GM23338 (cell line): ENCODE measurements around the gene RET. TPM values are rescaled to one million over a fixed set of nuclear protein-coding genes. Genes with fewer than 3 reads are reported as not detected.

Experiments
- ATAC-seq: fragments of 200-7000 bp; cut with Tn5 transposase; 3 replicates; pipeline ENCODE4 v1.9.1; 2020
- DNase-seq: peaks from one replicate; pipeline ENCODE4 v3.0.0-alpha.2; 2015; ENCODE audit warnings: low spot score
- H2AFZ ChIP-seq: fragments of 200-600 bp; sonication (generic); 2 replicates; pipeline ENCODE4 v1.8.0; 2016; ENCODE audit warnings: antibody characterized with exemption, mild to moderate bottlenecking, moderate library complexity
- H3F3A ChIP-seq: fragments of 200-600 bp; sonication (generic); replicated peaks from 2 replicates; pipeline ENCODE4 v1.8.0; 2017; ENCODE audit warnings: antibody characterized with exemption, mixed run types, low read depth
- H3K27ac ChIP-seq: fragments of 200-600 bp; sonication (generic); 2 replicates; pipeline ENCODE4 v1.6.1; 2016; ENCODE audit warnings: low read depth
- H3K27me3 ChIP-seq: fragments of 200-600 bp; sonication (generic); 2 replicates; pipeline ENCODE4 v1.8.0; 2016; ENCODE audit warnings: mild to moderate bottlenecking, mixed run types, moderate library complexity; ENCODE audit not compliant: insufficient read depth
- H3K36me3 ChIP-seq: fragments of 200-600 bp; sonication (generic); 2 replicates; pipeline ENCODE4 v1.8.0; 2016; ENCODE audit warnings: mild to moderate bottlenecking; ENCODE audit not compliant: insufficient read depth
- H3K4me1 ChIP-seq: fragments of 200-600 bp; sonication (generic); 2 replicates; pipeline ENCODE4 v1.8.0; 2016; ENCODE audit warnings: mild to moderate bottlenecking, moderate library complexity; ENCODE audit not compliant: insufficient read depth
- H3K4me2 ChIP-seq: fragments of 200-600 bp; sonication (generic); 2 replicates; pipeline ENCODE4 v1.7.1; 2017; ENCODE audit warnings: mixed run types
- H3K4me3 ChIP-seq: fragments of 200-600 bp; sonication (generic); 2 replicates; pipeline ENCODE4 v1.6.1; 2016; ENCODE audit warnings: mixed run types
- H3K79me2 ChIP-seq: fragments of 200-600 bp; sonication (generic); replicated peaks from 2 replicates; pipeline ENCODE4 v1.8.0; 2017; ENCODE audit warnings: mild to moderate bottlenecking; ENCODE audit not compliant: insufficient read depth
- H3K9me2 ChIP-seq: fragments of 200-600 bp; sonication (generic); 2 replicates; pipeline ENCODE4 v1.8.0; 2017; ENCODE audit not compliant: insufficient read depth
- H4K20me1 ChIP-seq: fragments of 200-600 bp; sonication (generic); replicated peaks from 2 replicates; pipeline ENCODE4 v1.8.0; 2017; ENCODE audit warnings: mild to moderate bottlenecking; ENCODE audit not compliant: insufficient read depth
- H3K27ac Mint-ChIP-seq: 2 replicates; pipeline ENCODE4 v1.8.0; 2020; ENCODE audit warnings: inconsistent platforms, mild to moderate bottlenecking, moderate library complexity, mixed read lengths
- H3K27me3 Mint-ChIP-seq: 3 replicates; pipeline ENCODE4 v1.8.0; 2022; ENCODE audit warnings: low read depth, mild to moderate bottlenecking, moderate library complexity, mixed read lengths, inconsistent platforms; ENCODE audit not compliant: insufficient read depth, poor library complexity
- H3K36me3 Mint-ChIP-seq: 3 replicates; pipeline ENCODE4 v1.8.0; 2021; ENCODE audit warnings: low read depth, mild to moderate bottlenecking, inconsistent platforms, moderate library complexity, mixed read lengths
- H3K4me1 Mint-ChIP-seq: 3 replicates; pipeline ENCODE4 v1.8.0; 2020; ENCODE audit warnings: mild to moderate bottlenecking, inconsistent platforms, mixed read lengths
- H3K4me3 Mint-ChIP-seq: 3 replicates; pipeline ENCODE4 v1.8.0; 2021; ENCODE audit warnings: moderate library complexity, mild to moderate bottlenecking, inconsistent platforms, mixed read lengths
- H3K9me3 Mint-ChIP-seq: 3 replicates; pipeline ENCODE4 v1.8.0; 2020; ENCODE audit warnings: moderate library complexity, mild to moderate bottlenecking, inconsistent platforms, mixed read lengths
- ETS1 ChIP-seq: IDR thresholded peaks from 2 replicates; pipeline ENCODE4 v1.6.1; 2016; ENCODE audit warnings: antibody characterized with exemption
- EZH2 ChIP-seq: fragments of 200-600 bp; sonication (generic); IDR thresholded peaks from one replicate; pipeline ENCODE4 v1.8.0; 2017; ENCODE audit warnings: antibody characterized with exemption, mild to moderate bottlenecking, low read depth; ENCODE audit not compliant: unreplicated experiment
- EZH2phosphoT487 ChIP-seq: fragments of 200-600 bp; sonication (generic); IDR thresholded peaks from one replicate; pipeline ENCODE4 v1.8.1; 2018; ENCODE audit warnings: antibody characterized with exemption; ENCODE audit not compliant: unreplicated experiment
- JUNB ChIP-seq: IDR thresholded peaks from one replicate; pipeline ENCODE4 v1.6.1; 2016; ENCODE audit warnings: antibody characterized with exemption; ENCODE audit not compliant: unreplicated experiment
- REST ChIP-seq: IDR thresholded peaks from one replicate; pipeline ENCODE4 v1.6.1; 2018; ENCODE audit warnings: antibody characterized with exemption; ENCODE audit not compliant: unreplicated experiment
- STAT1 ChIP-seq: IDR thresholded peaks from one replicate; pipeline ENCODE4 v1.6.1; 2016; ENCODE audit warnings: antibody characterized with exemption; ENCODE audit not compliant: unreplicated experiment
- ZNF462 ChIP-seq: fragments of 250-450 bp; sonication (Bioruptor Pico); IDR thresholded peaks from 2 replicates; pipeline ENCODE4 v1.5.0; 2020; ENCODE audit warnings: mild to moderate bottlenecking, moderate library complexity
- polyA plus RNA-seq: library from polyadenylated mRNA; unstranded; fragments of >200 nt; fragmentation: Nextera tagmentation; extraction: Ambion mirVana; gene quantifications from 2 replicates; pipeline ENCODE4 v1.2.1, GENCODE V29; 2016
- total RNA-seq: library from RNA; depleted of rRNA; stranded (reverse); fragments of >200 nt; shearing (Covaris generic); gene quantifications from 2 replicates; pipeline ENCODE4 v1.2.3, GENCODE V29; 2014

The RET gene
- total and polyA plus RNA-seq, 2 experiments from 2014 or later = 5.5 to 9.8 TPM

GRCh38 chr10:43127442-43127841, 50.6 kb downstream of the RET start:
- Histone ChIP-seq H3K27ac (no peak overlapping the region), H3K27me3 (no peaks in the 10 kb centered on the region), H3K4me3 (no peak overlapping the region), H4K20me1 (no peaks in the 10 kb centered on the region), H3K9me2 (no peaks in the 10 kb centered on the region), H3K4me2 (no peak overlapping the region), H2AFZ (no peak overlapping the region), H3K36me3 (no peaks in the 10 kb centered on the region; the same call in 1 of the 2 replicates), H3F3A (no peaks in the 10 kb centered on the region), H3K79me2 (no peaks in the 10 kb centered on the region), H3K4me1 (no peaks in the 10 kb centered on the region)
- H3K27ac Mint-ChIP-seq = no peak overlapping the region
- peaks cover 3% of the 10 kb centered on the region for H3K27me3 Mint-ChIP-seq
- H3K4me3 Mint-ChIP-seq = no peak overlapping the region
- H3K9me3 Mint-ChIP-seq = no peaks in the 10 kb centered on the region
- no peak for ATAC-seq
- DNase-seq = no peak
- H3K36me3 Mint-ChIP-seq = no peaks in the 10 kb centered on the region
- H3K4me1 Mint-ChIP-seq = no peaks in the 10 kb centered on the region; the same call in 1 of the 3 replicates
- no peak for TF ChIP-seq STAT1
- TF ChIP-seq EZH2phosphoT487 = no peak
- no peak for TF ChIP-seq ZNF462 (CRISPR knock-in tag)

- H3K27ac ChIP-seq = no peak overlapping the region
- H3K27me3 ChIP-seq = no peaks in the 10 kb centered on the region
- no peak overlapping the region for H3K4me3 ChIP-seq
- H3K79me2 ChIP-seq = no peaks in the 10 kb centered on the region
- H3F3A ChIP-seq = no peaks in the 10 kb centered on the region
- no peak overlapping the region for H2AFZ ChIP-seq
- no peaks in the 10 kb centered on the region; the same call in 1 of the 2 replicates for H3K36me3 ChIP-seq
- H3K27me3 Mint-ChIP-seq = peaks cover 4% of the 10 kb centered on the region
- H4K20me1 ChIP-seq = no peaks in the 10 kb centered on the region
- H3K36me3 Mint-ChIP-seq = no peaks in the 10 kb centered on the region
- ATAC-seq = no peak
- H3K4me2 ChIP-seq = no peak overlapping the region
- no peaks in the 10 kb centered on the region for H3K9me3 Mint-ChIP-seq
- H3K9me2 ChIP-seq = no peaks in the 10 kb centered on the region
- no peaks in the 10 kb centered on the region; the same call in 1 of the 3 replicates for H3K4me1 Mint-ChIP-seq
- H3K4me3 Mint-ChIP-seq = no peak overlapping the region
- H3K4me1 ChIP-seq = no peaks in the 10 kb centered on the region
- no peak overlapping the region for H3K27ac Mint-ChIP-seq
- no peak for DNase-seq
- no peak for TF ChIP-seq REST
- no peak for TF ChIP-seq ETS1
- TF ChIP-seq EZH2 = no peak
- TF ChIP-seq JUNB = no peak
Observed at GRCh38 chr10:43128331-43128730, 51.5 kb downstream of the RET start.
